ENCODE results near the gene VRK1.

DNA sequence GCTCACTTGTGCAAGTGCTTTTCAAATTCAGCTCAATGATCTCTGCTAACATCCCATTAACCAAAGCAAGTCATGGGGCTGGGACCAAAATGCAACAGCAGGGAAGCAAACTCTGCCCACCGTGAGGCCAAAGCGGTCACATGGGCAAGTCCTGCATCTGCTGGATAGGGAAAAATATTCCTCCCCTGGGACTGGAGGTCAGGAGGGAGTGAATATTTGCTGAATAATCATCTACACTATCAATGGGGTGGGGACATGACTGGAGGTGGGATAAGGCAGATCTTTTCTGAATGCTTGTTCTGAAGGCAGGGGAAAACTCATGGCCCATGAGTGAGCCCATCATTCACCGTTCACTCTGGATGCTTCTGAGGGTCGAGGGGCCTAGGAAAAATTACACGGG, 45.1 kb upstream of the VRK1 start:
- TF ChIP-seq BACH1 (IDR thresholded peaks at IDR 0.05; ENCODE audit: low read length) (no peak), CREB1 (IDR thresholded peaks at IDR 0.05) (no peak), POLR2AphosphoS5 (IDR thresholded peaks at IDR 0.05; ENCODE audit: low read depth, low read length) (no peak), EP300 (IDR thresholded peaks at IDR 0.05; ENCODE audit: borderline replicate concordance in 1 of 2, low read depth in 2 of 2, low read length in 2 of 2) (no peak), POLR2A (IDR thresholded peaks at IDR 0.05; ENCODE audit: control extremely low read depth in 1 of 2, low read depth in 2 of 2, low read length in 2 of 2) (no peak), KDM1A (IDR thresholded peaks at IDR 0.05; ENCODE audit: borderline replicate concordance, low read length) (no peak), TEAD4 (IDR thresholded peaks at IDR 0.05; ENCODE audit: low read depth, low read length) (no peak), HDAC2 (IDR thresholded peaks at IDR 0.05; ENCODE audit: borderline replicate concordance in 1 of 2, low read depth in 2 of 2, low read length in 2 of 2) (no peak), SUZ12 (IDR thresholded peaks at IDR 0.05; ENCODE audit: low read length) (no peak), RBBP5 (IDR thresholded peaks at IDR 0.05; ENCODE audit: borderline replicate concordance, low read depth, low read length) (no peak), EZH2 (IDR thresholded peaks at IDR 0.05; ENCODE audit: low read depth, low read length, severe bottlenecking) (no peak), YY1 (IDR thresholded peaks at IDR 0.05; ENCODE audit: low read depth, low read length) (no peak)
- TF ChIP-seq, protein P1, sequence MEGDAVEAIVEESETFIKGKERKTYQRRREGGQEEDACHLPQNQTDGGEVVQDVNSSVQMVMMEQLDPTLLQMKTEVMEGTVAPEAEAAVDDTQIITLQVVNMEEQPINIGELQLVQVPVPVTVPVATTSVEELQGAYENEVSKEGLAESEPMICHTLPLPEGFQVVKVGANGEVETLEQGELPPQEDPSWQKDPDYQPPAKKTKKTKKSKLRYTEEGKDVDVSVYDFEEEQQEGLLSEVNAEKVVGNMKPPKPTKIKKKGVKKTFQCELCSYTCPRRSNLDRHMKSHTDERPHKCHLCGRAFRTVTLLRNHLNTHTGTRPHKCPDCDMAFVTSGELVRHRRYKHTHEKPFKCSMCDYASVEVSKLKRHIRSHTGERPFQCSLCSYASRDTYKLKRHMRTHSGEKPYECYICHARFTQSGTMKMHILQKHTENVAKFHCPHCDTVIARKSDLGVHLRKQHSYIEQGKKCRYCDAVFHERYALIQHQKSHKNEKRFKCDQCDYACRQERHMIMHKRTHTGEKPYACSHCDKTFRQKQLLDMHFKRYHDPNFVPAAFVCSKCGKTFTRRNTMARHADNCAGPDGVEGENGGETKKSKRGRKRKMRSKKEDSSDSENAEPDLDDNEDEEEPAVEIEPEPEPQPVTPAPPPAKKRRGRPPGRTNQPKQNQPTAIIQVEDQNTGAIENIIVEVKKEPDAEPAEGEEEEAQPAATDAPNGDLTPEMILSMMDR (IDR thresholded peaks at IDR 0.05; ENCODE audit: control extremely low read depth in 1 of 3, insufficient read depth in 1 of 3, low read depth in 1 of 3, low read length in 3 of 3), result no peak
- TF ChIP-seq, protein P2, sequence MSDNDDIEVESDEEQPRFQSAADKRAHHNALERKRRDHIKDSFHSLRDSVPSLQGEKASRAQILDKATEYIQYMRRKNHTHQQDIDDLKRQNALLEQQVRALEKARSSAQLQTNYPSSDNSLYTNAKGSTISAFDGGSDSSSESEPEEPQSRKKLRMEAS (IDR thresholded peaks at IDR 0.05), result no peak

Measured in H1 (cell line).